Cardiac muscle cell (in vitro differentiated cells and primary cell): ENCODE measurements around the gene DMRTA2. TPM values are rescaled to one million over a fixed set of nuclear protein-coding genes. Genes with fewer than 3 reads are reported as not detected.

Source experiments
- DNase-seq, 2 donors: peaks; one replicate each; pipeline versions ENCODE4 v3.0.0 to v3.0.0-alpha.2; 2010 to 2017; ENCODE audit warnings: low read depth in 1 of 2, low spot score in 1 of 2
- H3K27ac ChIP-seq: fragments of 200-600 bp; sonication (generic); 2 replicates; pipeline ENCODE4 v1.5.1; 2016
- H3K27me3 ChIP-seq: fragments of 200-600 bp; sonication (generic); 2 replicates; pipeline ENCODE4 v1.6.0; 2016; ENCODE audit warnings: control low read depth
- H3K36me3 ChIP-seq: fragments of 200-600 bp; sonication (generic); 2 replicates; pipeline ENCODE4 v1.5.1; 2016; ENCODE audit warnings: control low read depth
- H3K4me1 ChIP-seq: fragments of 200-600 bp; sonication (generic); 2 replicates; pipeline ENCODE4 v1.8.1; 2017; ENCODE audit warnings: low read depth, mild to moderate bottlenecking, mixed run types
- H3K4me3 ChIP-seq: fragments of 200-600 bp; sonication (generic); 2 replicates; pipeline ENCODE4 v1.5.1; 2016; ENCODE audit warnings: mild to moderate bottlenecking
- H3K9me3 ChIP-seq: fragments of 200-600 bp; sonication (generic); 2 replicates; pipeline ENCODE4 v1.5.1; 2017; ENCODE audit warnings: low read depth, mild to moderate bottlenecking, control low read depth
- CTCF ChIP-seq: IDR thresholded peaks from 2 replicates; pipeline ENCODE4 v1.5.1; 2012; ENCODE audit warnings: low read depth, mild to moderate bottlenecking, low read length
- polyA plus RNA-seq: library from polyadenylated mRNA; unstranded; fragments of >200 nt; fragmentation: Nextera tagmentation; extraction: Ambion mirVana; gene quantifications from 2 replicates; pipeline ENCODE4 v1.2.1, GENCODE V29; 2016
- total RNA-seq: library from RNA; depleted of rRNA; stranded (reverse); fragments of >200 nt; gene quantifications from 2 replicates; pipeline ENCODE4 v1.2.3, GENCODE V29; 2016

Gene DMRTA2
- total and polyA plus RNA-seq, 2 experiments from 2014 or later = 0.12 TPM; not detected in 1

DNA sequence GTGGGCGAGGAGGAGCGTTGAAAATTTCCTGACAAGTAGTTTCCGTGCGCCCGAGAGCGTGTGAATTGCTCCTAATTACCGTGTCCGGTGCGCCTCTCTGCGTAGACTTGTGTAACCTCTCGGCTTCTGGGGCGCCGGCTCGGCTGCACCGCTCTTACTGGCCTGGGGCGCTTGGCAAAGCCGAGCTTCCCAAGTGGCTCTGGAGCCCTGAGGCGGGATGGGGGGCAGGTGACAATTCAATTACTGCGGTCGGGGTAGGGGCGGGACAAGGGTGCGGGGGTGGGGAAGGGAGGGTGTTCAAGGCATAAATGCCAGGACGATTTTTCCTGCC lies 392 bp upstream of the DMRTA2 start:
- Histone ChIP-seq H3K36me3 (no peaks in the 10 kb centered on the region), H3K4me3 (peak overlapping the region; percentile 12), H3K4me1 (no peaks in the 10 kb centered on the region), H3K9me3 (no peaks in the 10 kb centered on the region), H3K27ac (no peak overlapping the region), H3K27me3 (peaks cover 100% of the 10 kb centered on the region)
- peak in 1 of 2 donors; percentile 29 for DNase-seq
- no peak for TF ChIP-seq CTCF

DNA sequence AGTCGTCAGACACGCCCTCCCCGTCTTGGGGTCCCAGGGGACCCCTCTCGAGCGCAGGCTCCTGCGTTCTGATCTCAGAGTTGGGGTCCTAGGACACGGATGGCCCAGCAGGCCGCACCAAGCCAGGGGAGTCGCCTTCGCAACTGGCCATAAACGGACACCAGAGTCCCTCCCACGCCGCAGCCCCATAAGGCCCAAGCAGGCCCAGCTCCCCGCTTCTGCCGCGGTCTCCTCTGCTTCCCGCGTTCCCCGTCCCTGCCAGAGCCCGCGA lies 633 bp downstream of the DMRTA2 start:
- Histone ChIP-seq H3K36me3 (no peaks in the 10 kb centered on the region), H3K9me3 (no peaks in the 10 kb centered on the region), H3K4me3 (no peak overlapping the region), H3K4me1 (no peaks in the 10 kb centered on the region), H3K27ac (no peak overlapping the region), H3K27me3 (peaks cover 100% of the 10 kb centered on the region)
- DNase-seq = no peak
- no peak for TF ChIP-seq CTCF

- Histone ChIP-seq H3K36me3 (no peaks in the 10 kb centered on the region), H3K27me3 (peaks cover 100% of the 10 kb centered on the region), H3K27ac (no peak overlapping the region), H3K9me3 (no peaks in the 10 kb centered on the region), H3K4me1 (no peaks in the 10 kb centered on the region), H3K4me3 (no peak overlapping the region)
- no peak for DNase-seq
- no peak for TF ChIP-seq CTCF
These were observed 1.2 kb downstream of the DMRTA2 start for GRCh38 chr1:50421768-50422674.

DNA sequence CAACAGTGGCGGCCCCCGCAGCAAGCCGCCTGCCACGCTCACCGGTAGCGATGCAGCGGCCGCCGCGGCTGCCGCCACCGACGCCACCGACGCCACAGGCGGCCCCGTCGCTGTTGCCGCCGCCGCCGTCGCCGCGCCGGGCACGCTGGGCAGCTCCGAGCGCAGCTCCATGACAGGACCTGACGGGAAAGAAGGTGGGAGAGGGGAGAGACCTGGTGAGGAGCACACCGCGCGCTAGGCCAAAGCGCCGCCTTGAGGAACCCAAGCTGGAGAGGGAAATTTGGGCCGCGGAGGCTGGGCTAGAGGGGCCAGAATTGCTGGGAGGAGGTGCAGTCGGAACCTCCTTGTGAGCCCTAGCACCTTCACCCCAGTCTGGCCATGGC lies 1.9 kb downstream of the DMRTA2 start:
- Histone ChIP-seq H3K36me3 (no peaks in the 10 kb centered on the region), H3K27ac (no peak overlapping the region), H3K27me3 (peaks cover 100% of the 10 kb centered on the region), H3K4me3 (peak overlapping the region; percentile 2), H3K9me3 (no peaks in the 10 kb centered on the region), H3K4me1 (no peaks in the 10 kb centered on the region)
- no peak for TF ChIP-seq CTCF
- DNase-seq = no peak

DNA sequence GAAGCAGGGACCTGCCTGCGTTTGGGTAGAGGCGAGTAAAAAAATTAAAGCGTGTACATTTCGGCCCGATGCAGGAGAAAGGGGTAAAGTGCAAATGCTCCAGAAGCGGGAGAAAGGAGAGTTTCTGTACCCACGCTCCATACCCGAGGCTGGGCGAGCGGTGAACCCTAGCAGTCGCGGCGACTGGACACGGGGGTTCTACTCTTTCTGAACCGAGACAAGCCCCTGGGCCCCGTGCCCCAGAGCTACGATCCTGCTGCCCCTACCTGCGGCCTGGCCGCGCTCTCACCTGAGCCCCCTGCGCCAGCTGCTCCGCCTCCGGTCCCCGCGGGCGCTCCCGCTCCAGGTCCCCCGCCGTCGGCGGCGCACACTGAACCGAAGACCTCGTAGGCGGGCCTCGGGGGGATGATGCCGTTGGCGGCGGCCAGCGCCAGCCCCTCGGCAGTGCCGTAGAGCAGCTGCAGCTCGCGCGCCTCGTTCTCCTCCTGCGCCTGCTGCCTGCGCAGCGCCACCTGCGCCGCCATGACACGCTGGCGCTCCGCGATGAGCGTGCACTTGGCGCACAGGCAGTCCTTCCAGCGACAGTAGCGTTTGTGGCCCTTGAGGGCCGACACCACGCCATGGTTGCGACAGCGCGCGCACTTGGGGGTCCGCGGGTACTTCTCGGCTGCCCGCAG lies 2.4 kb downstream of the DMRTA2 start:
- peak overlapping the region; percentile 2 for H3K4me3 ChIP-seq
- no peak for TF ChIP-seq CTCF

More for the DNA sequence above, 2.4 kb downstream of the DMRTA2 start:
- Histone ChIP-seq H3K36me3 (no peaks in the 10 kb centered on the region), H3K9me3 (no peaks in the 10 kb centered on the region), H3K27me3 (peaks cover 100% of the 10 kb centered on the region), H3K27ac (no peak overlapping the region), H3K4me1 (no peaks in the 10 kb centered on the region)
- DNase-seq = peak in 1 of 2 donors; percentile 48
